ENCODE results near the gene CA12.
A peak's percentile ranks its signal among the peaks of the same experiment; 100 is the strongest.

The CA12 gene

DNA sequence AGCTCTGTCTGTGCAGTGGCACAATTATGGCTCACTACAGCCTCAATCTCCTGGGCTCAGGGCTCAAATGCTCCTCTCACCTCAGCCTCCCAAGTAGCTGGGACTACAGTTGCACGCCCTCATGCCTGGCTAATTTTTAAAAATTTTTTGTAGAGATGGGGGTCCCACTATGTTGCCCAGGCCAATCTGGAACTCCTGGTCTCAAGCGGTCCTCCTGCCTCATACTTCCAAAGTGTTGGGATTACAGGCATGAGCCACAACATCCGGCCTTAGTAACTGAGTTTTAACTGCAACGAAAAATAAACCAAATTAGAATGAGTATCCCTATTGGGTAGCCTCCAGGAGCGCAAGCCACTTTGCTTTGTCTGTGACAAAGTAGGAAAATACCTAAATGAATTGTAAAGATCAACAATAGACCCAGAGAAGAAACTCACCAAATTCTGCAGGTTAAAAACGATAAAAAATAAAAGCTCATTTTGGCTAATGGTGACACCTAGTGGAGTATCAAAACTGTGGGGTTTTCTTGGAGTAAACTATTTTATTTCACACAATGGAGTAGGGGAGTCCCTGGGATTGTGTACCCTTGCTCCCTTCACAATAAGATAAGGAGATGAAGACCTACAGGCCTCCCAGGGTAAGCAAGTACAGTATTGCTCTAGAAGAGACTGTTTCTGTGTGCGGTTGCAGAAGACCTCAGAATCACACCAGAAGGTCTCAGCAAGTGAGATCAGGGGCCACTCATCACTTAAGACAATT is 21.0 kb upstream of the CA12 start:
- FAIRE-seq (peak; percentile 43), DNase-seq (ENCODE audit: low spot score) (peak; percentile 43)

DNA sequence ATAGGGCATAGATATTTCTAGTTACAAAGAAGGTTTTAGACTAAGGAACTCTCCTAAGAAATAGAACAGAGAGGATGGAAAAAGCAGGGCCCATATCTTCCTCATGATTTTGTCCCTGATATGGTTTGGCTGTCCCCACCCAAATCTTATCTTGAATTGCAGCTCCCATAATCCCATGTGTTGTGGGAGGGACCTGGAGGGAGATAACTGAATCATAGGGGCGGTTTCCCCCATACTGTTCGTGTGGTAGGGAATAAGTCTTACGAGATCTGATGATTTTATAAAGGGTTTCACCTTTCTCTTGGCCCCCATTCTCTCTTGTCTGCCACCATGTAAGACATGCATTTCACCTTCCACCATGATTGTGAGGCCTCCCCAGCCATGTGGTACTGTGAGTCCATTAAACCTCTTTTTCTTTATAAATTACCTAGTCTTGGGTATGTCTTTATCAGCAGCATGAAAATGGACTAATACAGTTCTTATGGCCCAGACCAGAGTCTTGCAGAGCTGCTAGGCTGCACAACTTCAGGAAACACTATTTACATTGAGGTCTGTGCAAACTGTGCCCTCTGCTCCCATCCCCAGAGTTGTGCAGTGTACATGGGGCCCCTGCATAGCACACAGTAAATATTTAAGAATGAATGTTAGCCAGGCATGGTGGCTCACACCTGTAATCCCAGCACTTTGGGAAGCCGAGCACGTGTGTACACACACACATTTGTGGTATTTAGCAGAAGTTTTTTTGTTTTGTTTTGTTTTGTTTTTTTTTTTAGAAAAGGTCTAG is 20.3 kb upstream of the CA12 start:
- no peak for FAIRE-seq

DNA sequence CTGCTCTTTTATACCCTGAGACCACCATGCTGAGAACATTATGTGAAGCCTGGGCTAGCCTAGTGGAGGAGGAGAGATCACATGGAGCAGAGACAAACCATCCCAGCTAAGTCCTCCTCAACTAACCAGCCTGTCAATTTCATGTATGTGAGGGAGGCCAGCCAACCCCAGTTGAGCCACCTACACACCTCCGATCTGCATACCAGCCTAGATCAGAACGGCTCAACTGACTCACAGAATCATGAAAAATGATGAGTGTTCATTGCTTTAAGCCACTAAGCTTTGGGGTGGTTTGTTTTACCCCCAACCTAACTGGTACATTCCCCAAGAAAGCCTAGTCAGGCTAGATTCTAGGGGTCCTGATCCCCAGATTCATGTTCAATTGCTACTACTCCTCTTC is 19.4 kb upstream of the CA12 start:
- DNase-seq (ENCODE audit: low spot score) (no peak), FAIRE-seq (no peak)

More for the DNA sequence above, 20.3 kb upstream of the CA12 start:
- no peak for DNase-seq (ENCODE audit: low spot score)

DNA sequence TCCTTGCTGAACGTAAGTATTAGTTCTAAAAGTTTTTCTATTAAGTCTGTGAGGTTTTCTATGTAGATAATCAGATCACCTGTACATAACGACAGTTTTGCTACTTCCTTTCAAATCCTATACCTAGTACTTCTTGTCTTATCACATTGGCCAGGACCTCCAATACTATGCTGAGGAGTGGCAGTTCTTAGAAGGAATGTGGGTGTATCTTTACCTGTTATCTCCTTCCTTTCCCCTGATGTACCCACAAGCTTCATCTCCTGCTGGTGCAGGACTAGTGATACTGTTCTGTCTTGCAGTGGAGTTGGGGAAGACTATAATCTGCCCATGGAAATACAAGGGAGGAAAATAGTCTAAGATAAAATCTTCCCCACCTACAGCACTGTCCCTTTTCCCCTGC is 16.8 kb upstream of the CA12 start:
- no peak for DNase-seq (ENCODE audit: low spot score)
- no peak for FAIRE-seq

DNA sequence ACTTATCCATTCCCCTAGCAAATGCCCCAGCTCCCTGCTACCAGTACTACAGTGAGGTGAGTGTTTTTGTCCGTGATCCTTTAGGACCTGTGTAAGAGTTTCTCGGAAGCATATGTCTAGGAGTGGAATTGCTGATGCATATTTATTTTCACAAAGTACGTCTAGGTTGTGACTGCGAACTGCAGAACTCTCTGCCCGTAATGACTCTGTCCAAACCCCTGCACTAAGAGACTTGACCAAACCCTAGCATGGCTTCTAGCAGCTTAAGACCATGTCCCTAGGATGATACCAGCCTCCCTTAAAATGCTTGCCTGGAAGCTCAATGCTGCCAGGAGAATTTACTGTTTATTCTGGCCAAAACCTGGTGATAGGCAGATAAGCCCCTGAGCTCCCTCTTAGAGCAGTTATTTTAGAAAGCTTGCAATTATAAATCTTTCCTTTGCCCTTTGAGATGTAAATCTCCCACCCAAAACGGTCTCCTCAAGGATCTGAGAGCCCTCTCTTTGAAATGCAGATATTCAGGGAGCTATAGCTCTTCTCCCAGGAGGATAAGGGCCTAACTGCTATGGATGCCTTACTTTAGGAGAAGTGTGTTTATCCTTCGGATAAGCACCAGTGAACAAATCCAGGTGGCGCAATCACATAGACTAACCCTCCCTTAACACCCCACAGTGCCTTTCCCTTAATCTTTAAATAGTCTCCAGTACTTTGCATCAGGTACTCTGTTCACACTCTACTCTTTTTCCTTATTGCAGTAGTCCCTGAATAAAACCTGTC is 14.7 kb upstream of the CA12 start:
- DNase-seq (ENCODE audit: low spot score) (no peak), FAIRE-seq (no peak)

DNA sequence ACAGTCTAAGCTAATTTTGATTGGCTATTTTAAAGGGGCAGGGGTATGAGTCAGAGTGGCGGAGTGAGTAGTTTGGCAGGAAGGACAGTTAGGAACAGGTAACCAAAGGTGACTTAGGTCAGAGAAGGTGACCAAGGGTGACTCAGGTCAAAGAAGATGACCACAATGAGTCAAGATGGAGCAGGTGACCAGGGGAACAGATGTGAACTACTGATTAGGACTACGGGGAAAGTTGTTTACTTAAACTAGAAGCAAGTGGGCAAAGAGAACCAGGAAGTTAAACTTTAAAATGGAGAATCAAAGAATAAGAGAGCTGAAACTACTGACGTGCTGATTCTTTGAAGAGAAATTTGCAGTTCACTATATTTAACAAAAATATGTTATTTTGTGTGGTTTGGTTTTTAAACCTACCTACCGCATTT is 14.1 kb upstream of the CA12 start:
- DNase-seq (ENCODE audit: low spot score) = peak; percentile 12
- no peak for FAIRE-seq

DNA sequence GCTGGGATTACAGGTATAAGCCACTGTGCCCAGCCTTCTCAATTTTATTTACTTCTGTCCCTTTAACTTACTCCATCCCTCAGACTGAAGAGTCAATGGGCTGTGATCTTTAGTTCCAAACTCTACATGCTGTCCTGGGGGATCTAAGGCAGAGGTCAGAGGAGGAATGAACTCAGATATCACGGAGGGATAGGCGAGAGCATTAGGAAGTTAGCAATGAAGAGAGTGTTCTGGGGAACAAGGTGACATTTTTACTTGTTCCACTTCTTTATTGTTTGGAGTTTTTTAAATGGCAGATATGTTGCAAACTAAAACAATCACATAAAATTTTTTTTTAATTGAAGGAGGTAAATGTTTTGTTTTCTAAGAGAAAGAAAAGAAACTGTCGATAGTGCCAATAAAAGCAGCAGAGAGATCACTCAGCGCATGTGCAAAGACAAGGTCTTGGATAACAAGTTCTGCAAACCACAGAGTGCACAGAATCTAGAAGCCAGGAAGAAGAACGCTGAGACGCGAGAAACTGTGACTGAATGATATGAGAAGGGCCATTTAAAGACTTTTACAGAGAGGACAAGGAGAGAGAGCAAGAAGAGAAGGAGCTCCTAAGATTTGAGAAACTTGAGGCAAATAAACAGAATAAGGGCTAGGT is 10.8 kb upstream of the CA12 start:
- no peak for FAIRE-seq
- no peak for DNase-seq (ENCODE audit: low spot score)

DNA sequence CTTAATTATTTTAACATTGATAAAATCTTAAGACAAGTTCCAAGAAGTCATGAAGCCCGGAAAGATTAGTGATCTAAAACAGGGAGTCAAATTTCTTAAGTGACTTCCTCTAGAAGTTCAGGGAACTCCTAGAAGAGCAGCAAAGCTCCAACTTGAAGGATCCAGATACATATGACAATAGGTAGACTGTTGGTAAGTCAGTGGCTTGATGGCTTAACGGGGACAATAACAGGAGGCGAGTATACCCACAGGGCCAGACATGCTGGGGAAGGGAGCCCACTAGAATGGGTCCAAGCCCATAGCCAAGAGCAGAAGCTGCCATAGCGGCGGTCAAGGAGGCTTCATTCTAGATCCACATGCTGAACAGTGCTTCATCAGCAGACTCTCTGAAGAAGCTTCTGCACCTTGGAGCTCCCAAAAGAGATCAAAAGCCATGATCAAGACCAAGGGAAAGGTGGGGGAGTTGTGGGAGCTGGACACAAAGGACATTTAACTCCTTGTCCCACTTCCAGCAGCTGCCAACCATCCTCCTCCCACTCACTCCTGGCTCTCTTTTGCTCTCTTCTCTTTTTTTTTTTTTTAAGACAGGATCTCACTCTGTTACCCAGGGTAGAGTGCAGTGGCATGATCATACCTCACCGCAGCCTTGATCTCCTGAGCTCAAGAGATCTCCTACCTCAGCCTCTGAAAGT is 10.2 kb upstream of the CA12 start:
- no peak for DNase-seq (ENCODE audit: low spot score)
- no peak for FAIRE-seq

DNA sequence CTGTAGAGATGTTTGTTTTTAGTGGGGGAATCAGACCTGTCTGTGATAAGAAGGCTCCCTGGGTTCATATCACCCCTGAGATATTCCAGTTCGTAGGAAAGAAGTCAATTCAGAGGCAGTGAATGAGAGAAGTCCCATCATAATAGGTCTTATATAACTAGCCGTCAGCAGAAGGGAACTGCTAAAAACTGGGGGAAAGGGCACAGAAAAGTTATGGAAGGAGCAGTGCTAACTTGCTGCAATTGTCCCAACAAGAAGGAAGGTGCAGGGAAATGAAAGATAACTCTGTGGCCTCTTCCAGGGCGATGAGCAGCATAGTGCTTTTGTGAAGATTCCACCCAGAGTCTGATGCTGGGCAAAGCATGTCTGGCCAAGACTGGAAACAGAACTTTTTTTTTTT is 9.0 kb upstream of the CA12 start:
- no peak for FAIRE-seq

DNA sequence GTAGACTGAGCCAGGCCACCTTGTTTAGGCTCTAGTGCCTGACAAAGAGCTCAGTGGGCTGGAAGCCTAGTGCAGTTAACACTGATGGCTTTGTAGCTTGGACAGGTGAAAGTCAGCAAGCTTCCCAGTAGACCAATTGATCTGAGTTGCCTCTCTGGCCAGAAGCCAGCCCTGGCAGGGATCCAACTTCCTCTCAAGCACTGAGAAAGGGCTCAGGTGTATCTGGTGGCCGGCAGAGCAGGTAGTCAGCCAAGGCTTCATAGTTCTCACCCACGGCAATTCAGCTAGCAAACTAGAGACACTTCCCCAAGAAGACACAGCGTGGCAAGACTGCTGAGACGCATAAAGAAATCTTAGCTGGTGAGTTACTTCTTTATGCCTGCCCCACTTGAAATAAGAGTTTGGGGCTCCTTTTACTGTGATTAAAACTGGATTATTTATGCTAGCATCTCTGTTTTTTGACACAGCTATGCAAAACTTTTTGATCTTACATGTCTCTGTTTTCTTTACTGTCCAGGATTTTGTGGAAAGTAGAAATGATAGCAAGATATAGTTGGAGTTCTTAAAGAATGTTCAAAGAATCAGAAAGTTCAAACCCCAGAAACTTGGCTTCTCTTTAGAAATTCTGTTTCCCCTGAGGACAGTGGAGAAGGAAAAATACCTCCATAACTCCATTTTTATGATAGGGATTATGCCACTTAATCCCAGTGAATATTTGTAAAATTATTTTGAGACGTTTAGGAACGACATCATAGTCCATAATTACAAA is 8.4 kb upstream of the CA12 start:
- FAIRE-seq (no peak), DNase-seq (ENCODE audit: low spot score) (no peak)

More for the DNA sequence above, 9.0 kb upstream of the CA12 start:
- no peak for DNase-seq (ENCODE audit: low spot score)

DNA sequence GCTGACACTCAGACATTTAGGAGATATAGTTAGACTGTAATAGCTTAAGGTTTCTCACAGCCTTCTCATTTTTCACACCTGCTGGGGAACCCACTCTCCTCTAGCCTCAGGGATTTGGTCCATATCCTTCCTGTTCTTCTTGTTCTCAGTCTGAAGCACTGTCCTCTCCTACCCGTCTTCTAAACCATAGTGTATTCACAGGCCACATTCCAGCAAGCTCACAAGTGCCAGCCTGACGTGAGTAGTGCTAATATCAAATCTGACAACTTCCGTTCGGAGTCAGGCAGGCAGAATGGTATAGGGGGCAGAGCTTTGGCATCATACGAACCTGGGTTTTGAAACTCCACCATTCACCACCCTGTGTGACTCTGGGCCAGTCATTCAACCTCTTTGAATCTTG is 6.9 kb upstream of the CA12 start:
- FAIRE-seq (no peak), DNase-seq (ENCODE audit: low spot score) (no peak)

DNA sequence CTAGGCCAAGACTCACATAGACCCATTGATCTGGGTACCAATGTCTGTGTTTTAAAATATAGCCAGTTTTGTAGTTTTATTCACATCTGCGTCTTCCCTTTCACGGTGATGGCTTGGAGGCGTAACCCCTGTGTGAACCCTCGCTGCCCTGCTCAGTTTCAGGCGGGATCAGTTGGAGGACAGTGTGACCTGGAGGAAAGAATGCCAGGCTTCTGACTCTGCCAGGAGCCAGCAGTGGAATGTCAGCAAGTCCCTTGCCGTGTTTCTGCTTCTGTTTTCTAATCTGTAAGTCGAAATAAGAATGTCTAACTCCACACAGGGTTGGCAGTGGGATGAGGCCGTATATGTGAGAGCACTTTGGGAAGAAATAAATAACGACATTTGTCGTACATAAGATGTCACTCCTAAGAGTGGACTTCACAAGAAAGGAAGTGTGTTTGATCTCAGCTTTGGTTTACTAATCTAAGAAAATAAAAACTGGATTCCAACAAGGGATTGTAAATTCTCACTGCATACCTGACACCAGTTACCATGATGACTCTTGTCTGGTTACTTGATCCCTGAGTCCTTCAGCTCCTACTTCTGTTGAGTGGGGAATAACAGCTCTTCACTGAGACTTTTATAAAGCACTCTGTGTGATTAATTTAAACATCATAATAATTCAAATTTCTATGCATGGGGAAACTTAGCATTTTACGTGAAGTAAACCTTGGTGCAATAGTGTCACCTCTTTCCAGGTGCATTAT is 6.3 kb upstream of the CA12 start:
- FAIRE-seq (no peak), DNase-seq (ENCODE audit: low spot score) (no peak)

DNA sequence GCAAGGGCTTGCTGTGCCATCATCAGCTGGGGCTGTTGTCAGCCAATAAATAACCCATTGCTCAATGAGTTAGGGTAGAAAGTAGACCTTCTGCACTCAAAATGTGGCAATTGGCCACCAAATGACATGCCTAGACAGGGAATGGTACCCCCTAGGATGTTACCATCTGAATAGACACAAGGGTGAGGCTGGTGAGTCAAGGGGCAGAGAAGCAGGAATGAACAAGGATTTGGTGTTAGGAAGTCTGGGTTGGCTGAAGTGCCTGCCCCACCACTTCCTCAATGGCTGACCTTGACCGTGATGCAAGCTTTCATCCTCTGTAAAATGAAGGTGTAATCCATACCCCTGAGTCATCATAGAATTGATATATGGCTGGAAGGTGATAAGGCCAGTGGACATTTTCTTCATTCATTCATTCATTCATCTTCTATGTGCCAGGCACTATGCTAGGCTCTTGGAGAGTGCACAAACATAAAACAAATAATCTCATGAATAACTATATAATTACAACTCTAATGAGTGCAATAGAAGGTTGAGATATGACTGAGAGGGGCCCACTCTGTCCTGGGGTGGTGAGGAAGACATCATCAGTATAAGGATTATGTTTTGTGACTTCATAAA is 4.4 kb upstream of the CA12 start:
- DNase-seq (ENCODE audit: low spot score) (no peak), FAIRE-seq (no peak)

DNA sequence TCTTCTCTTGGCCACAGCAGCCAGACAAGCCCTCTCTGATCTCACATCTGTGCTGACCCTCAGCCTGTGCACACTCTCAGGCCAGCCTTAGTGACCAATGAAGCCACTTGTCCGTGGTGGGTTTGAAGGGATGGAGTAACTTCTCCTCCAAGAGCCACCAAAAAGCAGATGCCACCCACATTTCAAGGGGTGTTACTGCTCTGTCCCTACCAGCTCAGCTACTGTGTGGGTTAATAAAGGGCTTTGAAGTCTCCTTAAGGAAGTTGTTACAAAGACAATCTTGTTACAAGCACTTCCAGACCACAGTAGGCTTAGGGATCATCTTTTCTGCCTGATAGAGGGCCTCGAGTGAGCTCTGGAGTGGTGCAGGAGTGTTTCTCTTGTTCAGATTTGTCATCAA is 3.3 kb upstream of the CA12 start:
- DNase-seq (ENCODE audit: low spot score) (no peak), FAIRE-seq (no peak)

DNA sequence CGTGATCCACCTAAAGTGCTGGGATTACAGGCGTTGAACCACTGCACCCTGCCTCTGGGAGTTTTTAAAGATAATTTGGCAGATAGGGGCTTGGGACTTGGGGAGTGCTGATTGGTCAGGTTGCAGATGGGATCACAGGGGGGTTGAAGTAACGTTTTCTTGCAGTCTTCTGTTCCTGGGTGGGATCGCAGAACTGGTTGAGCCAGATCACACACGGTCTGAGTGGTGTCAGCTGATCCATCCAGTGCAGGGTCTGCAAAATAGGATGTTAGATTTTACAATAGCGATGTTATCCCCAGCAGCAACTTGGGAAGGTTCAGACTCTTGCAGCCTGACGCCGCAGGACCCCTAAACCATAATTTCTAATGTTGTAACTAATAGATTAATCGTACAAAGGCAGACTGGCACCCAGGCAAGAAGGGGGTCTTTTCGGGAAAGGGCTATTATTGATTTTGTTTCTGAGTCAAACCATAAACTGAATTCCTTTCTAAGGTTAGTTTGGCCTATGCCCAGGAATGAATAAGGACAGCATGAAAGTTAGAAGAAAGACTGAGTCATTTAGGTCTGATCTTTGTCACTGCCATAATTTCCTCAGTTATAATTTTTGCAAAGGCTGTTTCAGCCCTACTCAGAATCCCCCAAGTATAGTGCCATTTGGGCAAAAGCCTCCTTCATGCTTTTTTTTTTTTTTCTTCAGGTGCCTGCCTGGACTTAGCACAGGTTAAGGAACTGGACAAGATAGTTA is 1.5 kb upstream of the CA12 start:
- no peak for FAIRE-seq
- no peak for DNase-seq (ENCODE audit: low spot score)

DNA sequence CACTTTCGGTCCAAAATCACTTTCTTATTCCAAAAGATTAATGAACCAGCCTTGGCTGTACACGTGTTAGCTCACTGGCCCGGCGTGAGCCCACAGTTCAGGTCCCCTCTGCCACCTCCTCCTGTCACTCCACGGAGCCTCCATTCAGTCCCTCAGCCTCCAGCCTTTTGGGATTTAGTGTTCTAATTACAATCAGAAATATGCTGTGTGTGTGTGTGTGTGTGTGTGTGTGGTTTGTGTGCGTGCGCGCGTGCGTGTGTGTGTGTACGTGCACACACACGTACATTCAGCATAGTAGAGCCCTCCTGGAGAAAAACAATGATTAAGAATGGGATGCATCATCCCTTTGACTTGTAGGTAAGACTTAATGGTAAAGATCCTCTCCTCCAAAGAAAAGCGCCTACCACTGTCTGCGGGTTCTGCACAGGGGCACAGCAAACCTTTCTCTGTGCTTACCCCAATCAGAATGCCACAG is 801 bp downstream of the CA12 start:
- FAIRE-seq = no peak

DNA sequence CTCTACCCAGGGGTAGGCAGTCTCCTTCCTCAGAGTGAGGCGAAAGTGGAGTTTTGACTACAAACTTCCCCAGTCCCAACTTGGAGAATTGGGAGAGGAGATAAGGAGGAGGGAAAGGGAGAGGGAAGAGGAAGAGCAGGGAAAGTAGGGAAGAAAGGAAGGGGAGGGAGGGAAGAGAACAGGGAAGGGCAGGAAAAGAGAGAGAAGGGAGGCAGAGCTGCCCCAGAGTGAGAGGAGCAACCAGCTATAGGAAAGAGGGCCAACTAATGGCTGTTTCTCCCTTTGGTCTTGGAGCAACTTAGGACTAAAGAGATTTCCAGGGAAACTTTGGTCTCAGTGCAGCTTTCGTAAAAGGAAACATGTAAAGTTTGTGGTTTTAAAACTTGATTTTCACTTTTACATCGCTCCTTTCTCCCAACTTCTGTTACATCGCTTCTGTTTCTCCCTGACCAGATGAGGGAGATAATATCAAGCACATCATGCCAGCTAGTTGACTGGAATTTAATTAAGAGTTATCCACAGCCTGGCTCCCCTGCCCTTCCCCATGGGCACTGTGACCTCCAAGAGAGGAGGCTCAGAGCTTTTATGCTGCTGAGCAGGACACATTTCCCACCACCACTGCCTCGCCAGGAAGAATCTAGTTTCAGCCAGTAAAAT is 1.4 kb downstream of the CA12 start:
- FAIRE-seq = no peak
- DNase-seq (ENCODE audit: low spot score) = peak; percentile 8

More for the DNA sequence above, 801 bp downstream of the CA12 start:
- peak; percentile 35 for DNase-seq (ENCODE audit: low spot score)

Measured in RCC 7860 (cell line).